B cell (primary cell): ENCODE data around the gene NACC1. TPM values are rescaled to one million over a fixed set of nuclear protein-coding genes. Genes with fewer than 3 reads are reported as not detected.

Experiments used
- ATAC-seq: fragments of 200-7000 bp; cut with Tn5 transposase; one replicate; pipeline ENCODE4 v1.10.0; 2021; ENCODE audit warnings: low read depth, mild to moderate bottlenecking, moderate number of reproducible peaks, moderate library complexity
- CTCF ChIA-PET: fragments of 350-600 bp; sonication (Branson Sonifier 250); formaldehyde crosslinking; loops from one replicate; lab custom pipeline; 2021; ENCODE audit warnings: antibody characterized with exemption, inconsistent platforms; lab: Charles Lee
- POLR2A ChIA-PET: fragments of 350-600 bp; sonication (Branson Sonifier 250); formaldehyde crosslinking; loops from one replicate; lab custom pipeline; 2021; ENCODE audit warnings: antibody characterized with exemption; lab: Charles Lee
- DNase-seq: peaks from one replicate; pipeline ENCODE4 v3.0.0; 2013
- H2AFZ ChIP-seq: 2 replicates; pipeline ENCODE4 v1.6.1; 2012; ENCODE audit warnings: mild to moderate bottlenecking, low read depth, low read length; ENCODE audit not compliant: insufficient read depth, poor library complexity, severe bottlenecking
- H3K27ac ChIP-seq, 2 donors: 1 replicate in 1 of 2; 2 replicates in 1 of 2; pipeline ENCODE4 v1.5.1; 2012 to 2013; ENCODE audit warnings: low read length in 2 of 2, mild to moderate bottlenecking in 2 of 2, moderate library complexity in 1 of 2
- H3K27me3 ChIP-seq, 4 experiments: fragments of 200-600 bp in 1 of 4; sonication (generic) in 1 of 4; replicated peaks in 1 of 4; 1 replicate in 2 of 4; 2 replicates in 2 of 4; pipeline versions ENCODE4 v1.6.1 to v1.7.0; 2013 to 2016; ENCODE audit warnings: low read length in 3 of 4, mild to moderate bottlenecking in 2 of 4, mixed read lengths in 1 of 4, moderate library complexity in 1 of 4; ENCODE audit not compliant: insufficient read depth in 4 of 4, control insufficient read depth in 3 of 4; ENCODE audit errors: control extremely low read depth in 1 of 4
- H3K36me3 ChIP-seq, 2 experiments: replicated peaks in 1 of 2; 1 replicate in 1 of 2; 2 replicates in 1 of 2; pipeline versions ENCODE4 v1.6.1 to v1.7.1; 2013; ENCODE audit warnings: low read length in 1 of 2; ENCODE audit not compliant: insufficient read depth in 2 of 2, control insufficient read depth in 1 of 2; ENCODE audit errors: control extremely low read depth in 1 of 2, extremely low read depth in 1 of 2
- H3K4me1 ChIP-seq, 2 donors: fragments of 200-600 bp in 1 of 2; sonication (generic) in 1 of 2; 1 replicate in 1 of 2; 2 replicates in 1 of 2; pipeline versions ENCODE4 v1.5.1 to v1.6.1; 2013 to 2017; ENCODE audit warnings: low read length in 2 of 2; ENCODE audit not compliant: control insufficient read depth in 2 of 2, insufficient read depth in 2 of 2
- H3K4me2 ChIP-seq: replicated peaks from 2 replicates; pipeline ENCODE3; 2012; ENCODE audit warnings: mild to moderate bottlenecking, low read depth, low read length; ENCODE audit not compliant: poor library complexity, severe bottlenecking
- H3K4me3 ChIP-seq, 5 experiments: fragments of 200-600 bp in 1 of 5; sonication (generic) in 1 of 5; 1 replicate in 3 of 5; 2 replicates in 2 of 5; pipeline versions ENCODE4 v1.5.1 to v1.7.0; 2011 to 2016; ENCODE audit warnings: low read length in 4 of 5, mild to moderate bottlenecking in 4 of 5, low read depth in 2 of 5, control low read depth in 1 of 5, moderate library complexity in 1 of 5; ENCODE audit not compliant: insufficient read depth in 1 of 5; ENCODE audit errors: control extremely low read depth in 1 of 5, extremely low read depth in 1 of 5
- H3K79me2 ChIP-seq: fragments of 200-600 bp; sonication (generic); one replicate; pipeline ENCODE4 v1.6.0; 2016; ENCODE audit warnings: low read length; ENCODE audit not compliant: control insufficient read depth, insufficient read depth
- H3K9ac ChIP-seq: fragments of 200-600 bp; sonication (generic); 2 replicates; pipeline ENCODE4 v1.6.1; 2017; ENCODE audit warnings: mild to moderate bottlenecking, low read length, moderate library complexity
- H3K9me3 ChIP-seq, 3 donors: one replicate each; pipeline versions ENCODE4 v1.6.1 to v1.7.1; 2013; ENCODE audit warnings: low read length in 2 of 3; ENCODE audit not compliant: control insufficient read depth in 2 of 3, insufficient read depth in 1 of 3; ENCODE audit errors: control extremely low read depth in 1 of 3
- H4K20me1 ChIP-seq: 2 replicates; pipeline ENCODE4 v1.6.0; 2012; ENCODE audit warnings: mild to moderate bottlenecking, low read length; ENCODE audit not compliant: insufficient read depth, control insufficient read depth, poor library complexity, severe bottlenecking
- H3K27ac Mint-ChIP-seq: one replicate; pipeline ENCODE4 v1.8.0; 2021; ENCODE audit warnings: mixed read lengths
- H3K27me3 Mint-ChIP-seq: one replicate; pipeline ENCODE4 v1.8.0; 2021; ENCODE audit warnings: mixed read lengths
- H3K4me1 Mint-ChIP-seq: one replicate; pipeline ENCODE4 v1.8.0; 2021; ENCODE audit warnings: mixed read lengths
- H3K4me3 Mint-ChIP-seq: one replicate; pipeline ENCODE4 v1.8.0; 2021; ENCODE audit warnings: mixed read lengths
- H3K9me3 Mint-ChIP-seq: one replicate; pipeline ENCODE4 v1.8.0; 2022; ENCODE audit warnings: mixed read lengths; ENCODE audit not compliant: insufficient read depth
- EZH2 ChIP-seq: IDR thresholded peaks from 2 replicates; pipeline ENCODE4 v1.6.1; 2012; ENCODE audit warnings: borderline replicate concordance, low read depth, mild to moderate bottlenecking, moderate library complexity, low read length; ENCODE audit not compliant: insufficient read depth, poor library complexity, severe bottlenecking
- WGBS: methylation state at CpG from one replicate; pipeline ENCODE4 v1.1.5; 2013; ENCODE audit warnings: missing lambda C conversion rate; ENCODE audit not compliant: insufficient coverage; 5-methylcytosine and 5-hydroxymethylcytosine counted together
- intact Hi-C: fragments of 100-400 bp; cut with micrococcal nuclease; formaldehyde crosslinking; loops from one replicate; pipeline ENCODE4 v1.10.0; 2022
- polyA plus RNA-seq: library from polyadenylated mRNA; depleted of rRNA; stranded (reverse); fragments of >200 nt; gene quantifications from 2 replicates; pipeline ENCODE4 v1.2.3, GENCODE V29; 2012
- total RNA-seq, 2 donors: library from RNA; stranded (reverse); fragments of 120-200 nt in 1 of 2; gene quantifications; 1 replicate in 1 of 2; 2 replicates in 1 of 2; pipeline versions ENCODE4 v1.2.3 to v1.2.4, GENCODE V29; 2013 to 2022
- TF ChIP-seq, protein P1 (sequence below): fragments of 200-600 bp; IDR thresholded peaks from one replicate; pipeline ENCODE4 v1.8.0; 2022; ENCODE audit warnings: antibody characterized with exemption, mild to moderate bottlenecking

NACC1 gene
- total and polyA plus RNA-seq, 2 donors (not counting 1 experiment from before 2014, with no cell fraction given), result 25.9 to 27.5 TPM

DNA sequence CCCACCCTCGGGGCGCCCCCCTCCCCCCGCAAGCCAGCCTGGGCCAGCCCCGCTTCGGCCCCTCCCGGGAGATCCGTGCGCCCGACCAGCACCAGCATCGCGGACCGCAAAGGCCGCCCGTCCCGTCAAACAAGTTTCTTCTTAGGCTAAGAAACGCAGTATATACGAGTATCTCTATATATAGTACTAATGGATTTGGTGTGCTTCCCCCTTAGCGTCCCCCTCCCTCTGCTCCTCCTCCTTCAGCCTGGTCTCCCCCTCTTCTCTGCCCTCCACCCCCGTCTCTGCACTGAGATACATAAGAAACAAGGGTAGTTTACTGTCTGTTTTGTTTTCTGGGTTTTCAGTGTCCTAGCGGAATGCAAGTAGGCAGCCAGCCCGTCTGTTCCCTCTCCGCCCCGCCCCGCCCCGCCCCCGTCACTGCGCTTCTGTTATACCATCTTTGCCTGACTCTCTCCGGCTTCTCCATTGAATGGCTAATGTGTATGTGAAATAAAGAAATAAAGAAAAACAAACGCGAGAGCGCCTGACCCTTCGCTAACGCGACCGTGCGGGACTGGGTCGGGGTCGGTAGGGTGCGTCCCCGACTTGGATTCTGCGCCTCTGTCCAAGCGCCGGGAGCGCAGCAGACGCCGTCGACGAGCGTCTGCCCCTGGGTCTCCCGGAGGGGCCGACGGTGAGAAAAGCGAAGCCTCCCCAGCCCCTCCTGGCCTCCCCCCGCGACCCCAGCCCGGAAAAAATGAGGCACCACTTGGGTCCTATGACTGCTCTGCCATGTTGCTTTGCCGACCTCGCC lies 19.6 kb upstream of the NACC1 start:
- POLR2A ChIA-PET, result no interaction called here
- DNase-seq (peak; percentile 86), ATAC-seq (peak; percentile 1)
- H3K4me1 Mint-ChIP-seq, result peaks cover 64% of the 10 kb centered on the region
- H2AFZ ChIP-seq, result no peak overlapping the region
- 3% methylated on average over 30 of the region's 58 CpGs for WGBS
- peak overlapping the region; percentile 99 for H3K4me2 ChIP-seq
- H3K9ac ChIP-seq, result peak overlapping the region; percentile 84
- H3K9me3 ChIP-seq, result peaks cover 0 to 4% (median 0%) of the 10 kb centered on the region in 3 donors
- peaks cover 32 to 71% of the 10 kb centered on the region in 2 donors for H3K4me1 ChIP-seq
- H3K27ac ChIP-seq, result peak overlapping the region; percentile 73 to 83
- peak overlapping the region; percentile 98 for H3K27ac Mint-ChIP-seq
- intact Hi-C loops, result loop anchor here (1.0 kb wide), 1 partner anchor 110 kb away; no protein-coding TSS in a partner anchor
- peak overlapping the region; percentile 55 to 96 (median 92) for H3K4me3 ChIP-seq
- peaks cover 37% of the 10 kb centered on the region for H4K20me1 ChIP-seq
- H3K9me3 Mint-ChIP-seq, result no peaks in the 10 kb centered on the region
- CTCF ChIA-PET, result interaction anchor here (1.3 kb wide), 1 partner anchor 57 kb away, joined by 5 read pairs; no protein-coding TSS in a partner anchor
- peaks cover 57% of the 10 kb centered on the region for H3K79me2 ChIP-seq
- H3K27me3 Mint-ChIP-seq, result no peaks in the 10 kb centered on the region
- H3K36me3 ChIP-seq, result peaks cover 3 to 29% of the 10 kb centered on the region in 2 experiments
- H3K27me3 ChIP-seq, result no peaks in the 10 kb centered on the region
- TF ChIP-seq, protein P1, sequence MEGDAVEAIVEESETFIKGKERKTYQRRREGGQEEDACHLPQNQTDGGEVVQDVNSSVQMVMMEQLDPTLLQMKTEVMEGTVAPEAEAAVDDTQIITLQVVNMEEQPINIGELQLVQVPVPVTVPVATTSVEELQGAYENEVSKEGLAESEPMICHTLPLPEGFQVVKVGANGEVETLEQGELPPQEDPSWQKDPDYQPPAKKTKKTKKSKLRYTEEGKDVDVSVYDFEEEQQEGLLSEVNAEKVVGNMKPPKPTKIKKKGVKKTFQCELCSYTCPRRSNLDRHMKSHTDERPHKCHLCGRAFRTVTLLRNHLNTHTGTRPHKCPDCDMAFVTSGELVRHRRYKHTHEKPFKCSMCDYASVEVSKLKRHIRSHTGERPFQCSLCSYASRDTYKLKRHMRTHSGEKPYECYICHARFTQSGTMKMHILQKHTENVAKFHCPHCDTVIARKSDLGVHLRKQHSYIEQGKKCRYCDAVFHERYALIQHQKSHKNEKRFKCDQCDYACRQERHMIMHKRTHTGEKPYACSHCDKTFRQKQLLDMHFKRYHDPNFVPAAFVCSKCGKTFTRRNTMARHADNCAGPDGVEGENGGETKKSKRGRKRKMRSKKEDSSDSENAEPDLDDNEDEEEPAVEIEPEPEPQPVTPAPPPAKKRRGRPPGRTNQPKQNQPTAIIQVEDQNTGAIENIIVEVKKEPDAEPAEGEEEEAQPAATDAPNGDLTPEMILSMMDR, result no peak
- no peak for TF ChIP-seq EZH2
- H3K4me3 Mint-ChIP-seq, result peak overlapping the region; percentile 93
